ENCODE data around the gene PABPN1L.
A peak's percentile ranks its signal among the peaks of the same experiment; 100 is the strongest.

PABPN1L gene

GRCh38 chr16:88850531-88851199 is 15.8 kb downstream of the PABPN1L start:
- H3K27me3 ChIP-seq (replicated peaks) = no peaks in the 10 kb centered on the region
- no peak for DNase-seq
- TF ChIP-seq, protein P1, sequence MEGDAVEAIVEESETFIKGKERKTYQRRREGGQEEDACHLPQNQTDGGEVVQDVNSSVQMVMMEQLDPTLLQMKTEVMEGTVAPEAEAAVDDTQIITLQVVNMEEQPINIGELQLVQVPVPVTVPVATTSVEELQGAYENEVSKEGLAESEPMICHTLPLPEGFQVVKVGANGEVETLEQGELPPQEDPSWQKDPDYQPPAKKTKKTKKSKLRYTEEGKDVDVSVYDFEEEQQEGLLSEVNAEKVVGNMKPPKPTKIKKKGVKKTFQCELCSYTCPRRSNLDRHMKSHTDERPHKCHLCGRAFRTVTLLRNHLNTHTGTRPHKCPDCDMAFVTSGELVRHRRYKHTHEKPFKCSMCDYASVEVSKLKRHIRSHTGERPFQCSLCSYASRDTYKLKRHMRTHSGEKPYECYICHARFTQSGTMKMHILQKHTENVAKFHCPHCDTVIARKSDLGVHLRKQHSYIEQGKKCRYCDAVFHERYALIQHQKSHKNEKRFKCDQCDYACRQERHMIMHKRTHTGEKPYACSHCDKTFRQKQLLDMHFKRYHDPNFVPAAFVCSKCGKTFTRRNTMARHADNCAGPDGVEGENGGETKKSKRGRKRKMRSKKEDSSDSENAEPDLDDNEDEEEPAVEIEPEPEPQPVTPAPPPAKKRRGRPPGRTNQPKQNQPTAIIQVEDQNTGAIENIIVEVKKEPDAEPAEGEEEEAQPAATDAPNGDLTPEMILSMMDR (IDR thresholded peaks at IDR 0.05; ENCODE audit: low read depth, low read length, missing control alignments) = no peak
- no peak overlapping the region for H3K27ac ChIP-seq
- H3K4me3 ChIP-seq (ENCODE audit: low read depth, low read length) = no peak overlapping the region
- in situ Hi-C loops (cut with HindIII; ENCODE audit: low pct_ligation_motif_present, low sequenced_read_pairs) = no loop called here
- H3K36me3 ChIP-seq (replicated peaks) = no peaks in the 10 kb centered on the region

GRCh38 chr16:88848557-88848956 is 17.9 kb downstream of the PABPN1L start:
- in situ Hi-C loops (cut with HindIII; ENCODE audit: low pct_ligation_motif_present, low sequenced_read_pairs) = no loop called here
- no peak overlapping the region for H3K27ac ChIP-seq
- TF ChIP-seq, protein P1 (IDR thresholded peaks at IDR 0.05; ENCODE audit: low read depth, low read length, missing control alignments) = no peak
- H3K36me3 ChIP-seq (replicated peaks) = no peaks in the 10 kb centered on the region
- no peaks in the 10 kb centered on the region for H3K27me3 ChIP-seq (replicated peaks)
- H3K4me3 ChIP-seq (ENCODE audit: low read depth, low read length) = no peak overlapping the region
- no peak for DNase-seq

DNA sequence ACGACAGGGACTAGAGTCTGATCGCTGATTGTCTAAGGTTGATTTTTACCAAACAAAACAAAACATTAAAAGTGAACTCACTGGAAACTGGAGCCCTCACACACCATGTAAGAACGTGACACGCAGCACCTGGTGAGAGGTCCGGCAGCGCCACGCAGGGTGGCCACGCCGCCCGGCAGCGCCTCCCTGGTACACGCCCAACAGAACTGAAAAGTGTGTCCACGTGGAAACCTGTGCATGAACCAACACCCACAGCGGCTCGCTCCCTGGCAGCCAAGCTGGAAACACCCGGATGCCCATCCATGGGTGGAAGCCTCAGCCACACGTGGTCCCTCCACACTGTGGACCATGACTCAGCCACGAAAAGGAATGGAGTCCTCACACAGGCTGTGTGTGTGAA is 18.8 kb downstream of the PABPN1L start:
- Histone ChIP-seq H3K27me3 (replicated peaks) (no peaks in the 10 kb centered on the region), H3K27ac (no peak overlapping the region), H3K4me3 (ENCODE audit: low read depth, low read length) (no peak overlapping the region), H3K36me3 (replicated peaks) (no peaks in the 10 kb centered on the region)
- in situ Hi-C loops (cut with HindIII; ENCODE audit: low pct_ligation_motif_present, low sequenced_read_pairs) = no loop called here
- DNase-seq = no peak
- TF ChIP-seq, protein P1 (IDR thresholded peaks at IDR 0.05; ENCODE audit: low read depth, low read length, missing control alignments) = no peak

DNA sequence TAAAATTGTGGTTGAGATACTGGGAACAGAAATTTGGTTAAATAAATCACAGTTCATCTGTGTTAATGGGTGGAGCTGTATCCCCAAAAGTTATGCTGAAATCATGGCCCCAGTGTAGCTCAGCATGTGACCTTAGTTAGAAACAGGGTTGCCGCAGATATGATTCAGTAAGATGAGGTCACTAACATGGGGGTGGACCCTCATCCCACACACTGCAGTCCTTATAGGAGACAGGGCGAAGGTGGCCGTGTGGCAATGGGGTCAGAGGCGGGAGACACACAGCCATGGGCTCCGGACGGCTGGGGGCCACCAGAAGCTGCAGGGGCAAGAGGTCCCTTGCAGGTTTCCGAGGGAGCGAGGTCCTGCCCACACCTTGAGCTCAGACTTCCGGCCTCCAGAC is 20.4 kb downstream of the PABPN1L start:
- H3K4me3 ChIP-seq (ENCODE audit: low read depth, low read length) = no peak overlapping the region
- DNase-seq = no peak
- in situ Hi-C loops (cut with HindIII; ENCODE audit: low pct_ligation_motif_present, low sequenced_read_pairs) = no loop called here
- TF ChIP-seq, protein P1 (IDR thresholded peaks at IDR 0.05; ENCODE audit: low read depth, low read length, missing control alignments) = no peak
- no peaks in the 10 kb centered on the region for H3K27me3 ChIP-seq (replicated peaks)
- H3K36me3 ChIP-seq (replicated peaks) = no peaks in the 10 kb centered on the region
- no peak overlapping the region for H3K27ac ChIP-seq

- Histone ChIP-seq H3K36me3 (replicated peaks) (peaks cover 9% of the 10 kb centered on the region), H3K27ac (no peak overlapping the region), H3K27me3 (replicated peaks) (no peaks in the 10 kb centered on the region), H3K4me3 (ENCODE audit: low read depth, low read length) (no peak overlapping the region)
- in situ Hi-C loops (cut with HindIII; ENCODE audit: low pct_ligation_motif_present, low sequenced_read_pairs) = no loop called here
- no peak for DNase-seq
- TF ChIP-seq, protein P1 (IDR thresholded peaks at IDR 0.05; ENCODE audit: low read depth, low read length, missing control alignments) = peak; percentile 30
Observed at GRCh38 chr16:88844419-88845036, 21.9 kb downstream of the PABPN1L start.

Data from brain microvascular endothelial cell (primary cell).